Heart left ventricle (tissue), 13 donors: Measurements from ENCODE around the gene S1PR3.

Experiments used
- CTCF ChIP-seq, 12 donors: fragments of 200-600 bp; sonication (generic) in 4 of 12; IDR thresholded peaks; one replicate each; pipeline versions ENCODE4 v1.5.0 to v1.8.0; 2018 to 2022; ENCODE audit warnings: antibody characterized with exemption in 12 of 12, mild to moderate bottlenecking in 5 of 12
- POLR2A ChIP-seq, 2 donors: fragments of 450-650 bp; IDR thresholded peaks; one replicate each; pipeline ENCODE4 v1.6.1; 2017; ENCODE audit warnings: antibody characterized with exemption in 2 of 2, mild to moderate bottlenecking in 2 of 2, moderate library complexity in 2 of 2
- donor health status: ischemic (EF 13 %, LVEDD 7.1; RV severe dilation, severe dysfunction).
- donor health status: DM: no; HTN: yes; CAD: no.
- donor health status: DM: no; HTN: no; CAD: no.
- donor health status: ischemic (EF 25% LVEDD 6.9; RV normal size, moderate dysfunction).
- donor health status: ischemic (EF 25% LVEDD 5.7; RV mildly dilated, moderate dysfunction).
- donor health status: ischemic (EF 35%, LVEDD 5.7; RV mildly dilated, moderate dysfunction).
- donor health status: nonischemic (EF 11% LVEDD 7.7; RV severe dilation, severe dysfunction).
- donor health status: DM: yes; HTN: yes; CAD: no.
- donor health status: PGD.
- donor health status: ischemic (EF 29% LVEDD 5.4; RV normal size, mild dysfunction).
- donor health status: nonischemic (EF 23%, LVEDD 6.1; RV moderate dilation, normal function).

- TF ChIP-seq CTCF (IDR thresholded peaks at IDR 0.05), result no peak
- no peak for TF ChIP-seq POLR2A (IDR thresholded peaks at IDR 0.05)
Measured at GRCh38 chr9:89025553-89025952, 34.3 kb downstream of the S1PR3 start.
